K562 (cell line): ENCODE results near the gene POLD2. TPM values are rescaled to one million over a fixed set of nuclear protein-coding genes. Genes with fewer than 3 reads are reported as not detected.

Experiments used
- ATF3 ChIP-seq, 2 experiments: fragments of 450-650 bp in 1 of 2; sonication (generic) in 1 of 2; formaldehyde crosslinking in 1 of 2; IDR thresholded peaks in 1 of 2; conservative IDR thresholded peaks in 1 of 2; 2 replicates each; pipeline versions ENCODE4 v1.6.1 to v1.8.1; 2016 to 2023; ENCODE audit warnings: mild to moderate bottlenecking in 2 of 2, moderate library complexity in 2 of 2, inconsistent platforms in 1 of 2, missing genetic modification reagents in 1 of 2
- JUND ChIP-seq, 2 experiments: IDR thresholded peaks; 2 replicates in 1 of 2; 3 replicates in 1 of 2; pipeline ENCODE4 v1.6.1; 2011; ENCODE audit warnings: borderline replicate concordance in 2 of 2, low read depth in 2 of 2, low read length in 2 of 2, improper control_type of control experiment in 1 of 2, missing biosample characterization in 1 of 2, missing genetic modification characterization in 1 of 2, missing genetic modification reagents in 1 of 2
- MTA2 ChIP-seq: fragments of 450-650 bp; IDR thresholded peaks from 2 replicates; pipeline ENCODE4 v1.6.1; 2016; ENCODE audit warnings: low read depth
- NONO ChIP-seq, 2 experiments: fragments of 200-400 bp in 1 of 2; fragments of 450-650 bp in 1 of 2; formaldehyde crosslinking in 1 of 2; IDR thresholded peaks; 2 replicates each; pipeline ENCODE4 v1.6.1; 2017; ENCODE audit warnings: low read depth in 2 of 2, mild to moderate bottlenecking in 2 of 2, moderate library complexity in 2 of 2, low read length in 1 of 2
- POLR2G ChIP-seq: fragments of 200-400 bp; formaldehyde crosslinking; IDR thresholded peaks from 2 replicates; pipeline ENCODE4 v1.6.1; 2017; ENCODE audit warnings: low read depth, mild to moderate bottlenecking, antibody characterized with exemption, low read length, moderate library complexity
- SAFB ChIP-seq: fragments of 200-400 bp; formaldehyde crosslinking; IDR thresholded peaks from 2 replicates; pipeline ENCODE4 v1.6.1; 2017; ENCODE audit warnings: low read depth, low read length, borderline replicate concordance
- SP1 ChIP-seq: sonication (generic); formaldehyde crosslinking; IDR thresholded peaks from 2 replicates; pipeline ENCODE4 v1.8.1; 2022; ENCODE audit warnings: mild to moderate bottlenecking, missing genetic modification reagents
- ZBTB33 ChIP-seq: sonication (generic); formaldehyde crosslinking; IDR thresholded peaks from 2 replicates; pipeline ENCODE4 v1.8.1; 2023; ENCODE audit warnings: mild to moderate bottlenecking, missing genetic modification reagents
- ZEB2 ChIP-seq: fragments of 450-650 bp; IDR thresholded peaks from 2 replicates; pipeline ENCODE4 v1.6.1; 2016
- polyA plus RNA-seq, 8 experiments: library from polyadenylated mRNA; depleted of rRNA in 4 of 8; stranded (reverse) in 5 of 8; unstranded in 3 of 8; fragments of >200 nt; fragmentation: Nextera tagmentation in 2 of 8; fragmentation: Illumina TruSeq in 1 of 8; extraction: Ambion mirVana in 2 of 8; extraction: Trizol in 1 of 8; gene quantifications; 2 replicates each; pipeline versions ENCODE4 v1.2.1 to v1.2.3, GENCODE V29; 2011 to 2014; ENCODE audit warnings: inconsistent platforms in 1 of 8, missing spikeins in 1 of 8
- total RNA-seq, 7 experiments: library from RNA; depleted of rRNA in 6 of 7; stranded (reverse); fragments of >200 nt in 6 of 7; fragmentation: Illumina TruSeq in 2 of 7; extraction: Trizol in 2 of 7; gene quantifications; 2 replicates each; pipeline versions ENCODE4 v1.2.1 to v1.2.3, GENCODE V29; 2011 to 2021; ENCODE audit warnings: low replicate concordance in 1 of 7
- TF ChIP-seq, protein P1 (sequence below): IDR thresholded peaks from 3 replicates; pipeline ENCODE4 v1.6.1; 2011; ENCODE audit warnings: borderline replicate concordance, mild to moderate bottlenecking, moderate library complexity; ENCODE audit not compliant: insufficient read length; ENCODE audit errors: extremely low read depth
- TF ChIP-seq, protein P2 (sequence below), 3 experiments: fragments of 200-800 bp in 1 of 3; fragments of 250-450 bp in 1 of 3; fragments of 450-650 bp in 1 of 3; sonication (Bioruptor Pico) in 1 of 3; sonication (Bioruptor generic) in 1 of 3; formaldehyde crosslinking in 1 of 3; IDR thresholded peaks; 2 replicates each; pipeline versions ENCODE4 v1.6.1 to v1.8.0; 2016 to 2022; ENCODE audit warnings: mild to moderate bottlenecking in 2 of 3, missing genetic modification characterization in 2 of 3, missing compliant biosample characterization in 1 of 3, moderate library complexity in 1 of 3
- TF ChIP-seq, protein P3 (sequence below): fragments of 200-800 bp; sonication (Bioruptor generic); IDR thresholded peaks from 2 replicates; pipeline ENCODE4 v1.6.1; 2017; ENCODE audit warnings: missing genetic modification characterization, missing compliant biosample characterization

The POLD2 gene
- total and polyA plus RNA-seq, 9 of the 15 experiments (the other 6 are each of a cell fraction or from before 2014, with no cell fraction given) = 29.7 to 259 (median 225) TPM

GRCh38 chr7:44112231-44112996 lies 10.9 kb downstream of the POLD2 start (continued):
- TF ChIP-seq SAFB = no peak
- peak; percentile 77 for TF ChIP-seq JUND (IDR thresholded peaks at IDR 0.05; ENCODE audit: borderline replicate concordance, low read depth, low read length)
- TF ChIP-seq JUND (tag; IDR thresholded peaks at IDR 0.05; ENCODE audit: borderline replicate concordance, low read depth, low read length) = peak; percentile 30; the same call in 1 of the 3 replicates
- TF ChIP-seq MTA2 = no peak
- no peak for TF ChIP-seq ZBTB33 (CRISPR knock-in tag)
- TF ChIP-seq ZEB2 = no peak
- TF ChIP-seq, protein P1, sequence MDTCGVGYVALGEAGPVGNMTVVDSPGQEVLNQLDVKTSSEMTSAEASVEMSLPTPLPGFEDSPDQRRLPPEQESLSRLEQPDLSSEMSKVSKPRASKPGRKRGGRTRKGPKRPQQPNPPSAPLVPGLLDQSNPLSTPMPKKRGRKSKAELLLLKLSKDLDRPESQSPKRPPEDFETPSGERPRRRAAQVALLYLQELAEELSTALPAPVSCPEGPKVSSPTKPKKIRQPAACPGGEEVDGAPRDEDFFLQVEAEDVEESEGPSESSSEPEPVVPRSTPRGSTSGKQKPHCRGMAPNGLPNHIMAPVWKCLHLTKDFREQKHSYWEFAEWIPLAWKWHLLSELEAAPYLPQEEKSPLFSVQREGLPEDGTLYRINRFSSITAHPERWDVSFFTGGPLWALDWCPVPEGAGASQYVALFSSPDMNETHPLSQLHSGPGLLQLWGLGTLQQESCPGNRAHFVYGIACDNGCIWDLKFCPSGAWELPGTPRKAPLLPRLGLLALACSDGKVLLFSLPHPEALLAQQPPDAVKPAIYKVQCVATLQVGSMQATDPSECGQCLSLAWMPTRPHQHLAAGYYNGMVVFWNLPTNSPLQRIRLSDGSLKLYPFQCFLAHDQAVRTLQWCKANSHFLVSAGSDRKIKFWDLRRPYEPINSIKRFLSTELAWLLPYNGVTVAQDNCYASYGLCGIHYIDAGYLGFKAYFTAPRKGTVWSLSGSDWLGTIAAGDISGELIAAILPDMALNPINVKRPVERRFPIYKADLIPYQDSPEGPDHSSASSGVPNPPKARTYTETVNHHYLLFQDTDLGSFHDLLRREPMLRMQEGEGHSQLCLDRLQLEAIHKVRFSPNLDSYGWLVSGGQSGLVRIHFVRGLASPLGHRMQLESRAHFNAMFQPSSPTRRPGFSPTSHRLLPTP = no peak
- TF ChIP-seq NONO (IDR thresholded peaks at IDR 0.05; ENCODE audit: low read depth in 2 of 2, low read length in 1 of 2) = peak in 1 of 2 experiments; percentile 98; a peak in 2 of 4 replicates
- TF ChIP-seq POLR2G = peak; percentile 86
- TF ChIP-seq, protein P2, sequence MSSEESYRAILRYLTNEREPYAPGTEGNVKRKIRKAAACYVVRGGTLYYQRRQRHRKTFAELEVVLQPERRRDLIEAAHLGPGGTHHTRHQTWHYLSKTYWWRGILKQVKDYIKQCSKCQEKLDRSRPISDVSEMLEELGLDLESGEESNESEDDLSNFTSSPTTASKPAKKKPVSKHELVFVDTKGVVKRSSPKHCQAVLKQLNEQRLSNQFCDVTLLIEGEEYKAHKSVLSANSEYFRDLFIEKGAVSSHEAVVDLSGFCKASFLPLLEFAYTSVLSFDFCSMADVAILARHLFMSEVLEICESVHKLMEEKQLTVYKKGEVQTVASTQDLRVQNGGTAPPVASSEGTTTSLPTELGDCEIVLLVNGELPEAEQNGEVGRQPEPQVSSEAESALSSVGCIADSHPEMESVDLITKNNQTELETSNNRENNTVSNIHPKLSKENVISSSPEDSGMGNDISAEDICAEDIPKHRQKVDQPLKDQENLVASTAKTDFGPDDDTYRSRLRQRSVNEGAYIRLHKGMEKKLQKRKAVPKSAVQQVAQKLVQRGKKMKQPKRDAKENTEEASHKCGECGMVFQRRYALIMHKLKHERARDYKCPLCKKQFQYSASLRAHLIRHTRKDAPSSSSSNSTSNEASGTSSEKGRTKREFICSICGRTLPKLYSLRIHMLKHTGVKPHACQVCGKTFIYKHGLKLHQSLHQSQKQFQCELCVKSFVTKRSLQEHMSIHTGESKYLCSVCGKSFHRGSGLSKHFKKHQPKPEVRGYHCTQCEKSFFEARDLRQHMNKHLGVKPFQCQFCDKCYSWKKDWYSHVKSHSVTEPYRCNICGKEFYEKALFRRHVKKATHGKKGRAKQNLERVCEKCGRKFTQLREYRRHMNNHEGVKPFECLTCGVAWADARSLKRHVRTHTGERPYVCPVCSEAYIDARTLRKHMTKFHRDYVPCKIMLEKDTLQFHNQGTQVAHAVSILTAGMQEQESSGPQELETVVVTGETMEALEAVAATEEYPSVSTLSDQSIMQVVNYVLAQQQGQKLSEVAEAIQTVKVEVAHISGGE (CRISPR knock-in tag; IDR thresholded peaks at IDR 0.05) = no peak
- 0 out of 2 replicates have a peak, but pooled peaks have one; percentile 70 for TF ChIP-seq ATF3 (IDR thresholded peaks at IDR 0.05)
- no peak for TF ChIP-seq ATF3 (CRISPR knock-in tag; conservative IDR thresholded peaks at IDR 0.05)
- TF ChIP-seq SP1 = peak; percentile 48; the same call in 1 of the 2 replicates
- TF ChIP-seq, protein P3, sequence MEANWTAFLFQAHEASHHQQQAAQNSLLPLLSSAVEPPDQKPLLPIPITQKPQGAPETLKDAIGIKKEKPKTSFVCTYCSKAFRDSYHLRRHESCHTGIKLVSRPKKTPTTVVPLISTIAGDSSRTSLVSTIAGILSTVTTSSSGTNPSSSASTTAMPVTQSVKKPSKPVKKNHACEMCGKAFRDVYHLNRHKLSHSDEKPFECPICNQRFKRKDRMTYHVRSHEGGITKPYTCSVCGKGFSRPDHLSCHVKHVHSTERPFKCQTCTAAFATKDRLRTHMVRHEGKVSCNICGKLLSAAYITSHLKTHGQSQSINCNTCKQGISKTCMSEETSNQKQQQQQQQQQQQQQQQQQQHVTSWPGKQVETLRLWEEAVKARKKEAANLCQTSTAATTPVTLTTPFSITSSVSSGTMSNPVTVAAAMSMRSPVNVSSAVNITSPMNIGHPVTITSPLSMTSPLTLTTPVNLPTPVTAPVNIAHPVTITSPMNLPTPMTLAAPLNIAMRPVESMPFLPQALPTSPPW (CRISPR knock-in tag) = peak; percentile 42; the same call in 1 of the 2 replicates
